ENCODE data around the gene DLG2.

Gene DLG2

GRCh38 chr11:83410605-83411565 lies 2216.3 kb downstream of the DLG2 start:
- no peak for DNase-seq

- DNase-seq: no peak
These were observed 2217.3 kb downstream of the DLG2 start for GRCh38 chr11:83409891-83410290.

DNA sequence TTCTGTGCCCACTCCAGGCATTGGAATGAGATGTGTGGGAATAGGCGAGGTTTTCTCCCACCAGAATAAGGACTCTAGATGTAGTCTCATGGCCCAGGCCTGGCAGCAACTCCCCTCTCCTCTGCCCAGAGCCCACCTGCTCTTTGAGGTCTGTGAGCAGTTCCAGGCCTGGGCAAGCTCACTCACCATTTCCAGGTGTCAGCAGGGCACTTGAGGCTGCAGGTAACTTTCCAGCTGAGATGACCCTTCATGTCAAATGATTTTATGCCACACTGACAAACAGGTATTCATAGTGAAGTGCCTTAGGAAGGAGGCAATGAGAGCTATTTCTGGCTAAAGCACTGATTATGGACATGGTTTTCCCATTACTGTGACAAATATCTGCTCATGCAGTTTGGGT lies 2217.7 kb downstream of the DLG2 start:
- no peak for DNase-seq

- DNase-seq: no peak
These were observed 2218.2 kb downstream of the DLG2 start for GRCh38 chr11:83408946-83409345.

Data from NCI-H774 (cell line).